NCI-H2107 (cell line): ENCODE data around the gene CEMIP.
A peak's percentile ranks its signal among the peaks of the same experiment; 100 is the strongest.

ENCODE experiments used
- DNase-seq: peaks from one replicate; lab custom pipeline; 2025; lab: John Stamatoyannopoulos, UW

CEMIP gene

GRCh38 chr15:80982839-80983238, 203.7 kb downstream of the CEMIP start:
- no peak for DNase-seq

GRCh38 chr15:80984856-80985255, 205.7 kb downstream of the CEMIP start:
- no peak for DNase-seq

- no peak for DNase-seq
Measured at GRCh38 chr15:80985981-80986380, 206.8 kb downstream of the CEMIP start.

- no peak for DNase-seq
Measured at GRCh38 chr15:80986487-80986886, 207.3 kb downstream of the CEMIP start.

GRCh38 chr15:80988148-80988796, 209.1 kb downstream of the CEMIP start:
- DNase-seq = no peak

- no peak for DNase-seq
Measured at GRCh38 chr15:80989081-80989517, 209.9 kb downstream of the CEMIP start.

GRCh38 chr15:80989518-80990478, 210.6 kb downstream of the CEMIP start, which contains the start of gene MESD:
Gene MESD (minus strand): TSS chr15:80989819. CDS start chr15:80989791, 28 bp downstream.
- DNase-seq = peak; percentile 72

GRCh38 chr15:80990955-80991354, 211.8 kb downstream of the CEMIP start:
- no peak for DNase-seq

- no peak for DNase-seq
Measured at GRCh38 chr15:80991421-80991820, 212.3 kb downstream of the CEMIP start.

GRCh38 chr15:80992006-80992405, 212.8 kb downstream of the CEMIP start:
- DNase-seq = no peak

- no peak for DNase-seq
Measured at GRCh38 chr15:80992441-80992840, 213.3 kb downstream of the CEMIP start.

GRCh38 chr15:80996247-80996646, 217.1 kb downstream of the CEMIP start:
- DNase-seq = no peak

GRCh38 chr15:80997692-80998091, 218.5 kb downstream of the CEMIP start:
- no peak for DNase-seq

GRCh38 chr15:80998251-80998650, 219.1 kb downstream of the CEMIP start:
- DNase-seq = no peak

GRCh38 chr15:80999623-81000036, 220.5 kb downstream of the CEMIP start:
- no peak for DNase-seq

- no peak for DNase-seq
Measured at GRCh38 chr15:81000144-81000623, 221.0 kb downstream of the CEMIP start.

- DNase-seq = peak; percentile 31
Measured at GRCh38 chr15:81000624-81001151, 221.5 kb downstream of the CEMIP start, which contains the start of gene TLNRD1. Gene TLNRD1 (plus strand): TSS chr15:81000923. CDS start chr15:81002272, 1,349 bp downstream.
